ENCODE data around the gene TXNDC11.

DNA sequence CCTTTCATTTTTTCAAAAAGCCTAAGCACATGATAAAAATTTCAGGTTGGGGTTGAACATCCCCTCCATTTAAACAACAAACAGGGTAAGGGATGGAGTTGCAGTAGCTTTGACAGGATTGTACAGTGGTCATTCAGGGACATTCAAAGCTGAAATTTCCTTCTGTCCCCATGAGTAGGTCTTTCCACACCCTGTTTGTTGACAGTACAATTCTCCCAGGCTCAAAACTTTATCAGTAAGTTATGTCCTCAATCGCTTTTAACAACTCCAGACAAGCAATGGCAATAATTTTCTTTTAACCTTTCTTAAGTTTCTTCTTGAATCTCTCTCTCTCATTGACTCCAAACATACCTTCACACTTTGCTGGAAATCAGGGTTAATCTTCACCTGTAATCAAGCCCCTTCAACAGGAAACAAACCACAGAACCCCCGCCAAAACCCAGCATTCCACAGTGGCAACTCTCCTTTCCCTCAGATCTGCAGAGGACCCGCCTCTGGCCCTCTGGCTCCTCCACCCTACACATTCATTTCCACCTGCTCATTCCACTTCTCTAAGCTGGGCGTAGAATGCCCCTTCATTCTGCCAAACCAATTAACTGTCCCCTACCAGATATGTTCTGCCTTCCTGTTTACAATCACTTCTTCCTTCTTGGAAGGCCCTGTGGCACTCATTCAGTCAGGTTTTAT lies 20.7 kb downstream of the TXNDC11 start:
- TF ChIP-seq YY1 (IDR thresholded peaks at IDR 0.05; ENCODE audit: insufficient read depth, insufficient read length): no peak
- no peak for TF ChIP-seq ZNF274 (IDR thresholded peaks at IDR 0.05; ENCODE audit: low read depth, low read length)
